Activated T-helper 17 cell treated with anti-CD3 and anti-CD28 coated beads, Interleukin-2, amount 50 U/mL, for 72 hours (primary cell): Measurements from ENCODE around the gene SERPINB5. TPM values are rescaled to one million over a fixed set of nuclear protein-coding genes. Genes with fewer than 3 reads are reported as not detected.

Experiments
- ATAC-seq: fragments of 150-1000 bp; cut with Tn5 transposase; replicated peaks from 2 replicates; pipeline ENCODE4 v1.10.0; 2021; ENCODE audit warnings: mild to moderate bottlenecking, moderate library complexity
- H3K27ac Mint-ChIP-seq: one replicate; pipeline ENCODE4 v1.8.0; 2022; ENCODE audit warnings: mixed read lengths
- H3K27me3 Mint-ChIP-seq: one replicate; pipeline ENCODE4 v1.8.0; 2022; ENCODE audit warnings: mixed read lengths
- H3K36me3 Mint-ChIP-seq: one replicate; pipeline ENCODE4 v1.8.0; 2022; ENCODE audit warnings: low read depth, mild to moderate bottlenecking, mixed read lengths
- H3K4me1 Mint-ChIP-seq: one replicate; pipeline ENCODE4 v1.8.0; 2022; ENCODE audit warnings: mixed read lengths
- H3K4me3 Mint-ChIP-seq: one replicate; pipeline ENCODE4 v1.8.0; 2022; ENCODE audit warnings: mild to moderate bottlenecking, mixed read lengths
- H3K9me3 Mint-ChIP-seq: one replicate; pipeline ENCODE4 v1.8.0; 2022; ENCODE audit warnings: mixed read lengths
- total RNA-seq, 2 donors: library from RNA; stranded (reverse); gene quantifications; one replicate each; pipeline ENCODE4 v1.2.3, GENCODE V29; 2022

Gene SERPINB5, protein sequence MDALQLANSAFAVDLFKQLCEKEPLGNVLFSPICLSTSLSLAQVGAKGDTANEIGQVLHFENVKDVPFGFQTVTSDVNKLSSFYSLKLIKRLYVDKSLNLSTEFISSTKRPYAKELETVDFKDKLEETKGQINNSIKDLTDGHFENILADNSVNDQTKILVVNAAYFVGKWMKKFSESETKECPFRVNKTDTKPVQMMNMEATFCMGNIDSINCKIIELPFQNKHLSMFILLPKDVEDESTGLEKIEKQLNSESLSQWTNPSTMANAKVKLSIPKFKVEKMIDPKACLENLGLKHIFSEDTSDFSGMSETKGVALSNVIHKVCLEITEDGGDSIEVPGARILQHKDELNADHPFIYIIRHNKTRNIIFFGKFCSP
- total RNA-seq = not detected

DNA sequence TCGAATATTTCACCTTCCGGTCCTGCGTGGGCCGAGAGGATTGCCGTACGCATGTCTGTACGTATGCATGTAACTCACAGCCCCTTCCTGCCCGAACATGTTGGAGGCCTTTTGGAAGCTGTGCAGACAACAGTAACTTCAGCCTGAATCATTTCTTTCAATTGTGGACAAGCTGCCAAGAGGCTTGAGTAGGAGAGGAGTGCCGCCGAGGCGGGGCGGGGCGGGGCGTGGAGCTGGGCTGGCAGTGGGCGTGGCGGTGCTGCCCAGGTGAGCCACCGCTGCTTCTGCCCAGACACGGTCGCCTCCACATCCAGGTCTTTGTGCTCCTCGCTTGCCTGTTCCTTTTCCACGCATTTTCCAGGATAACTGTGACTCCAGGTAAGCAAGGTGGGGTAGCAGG, at the start of gene SERPINB5:
Gene SERPINB5, plus strand, starts transcription at position 291 of the 400 bp plus-strand sequence. CDS start 7,471 bp downstream, outside the sequence.
- Mint-ChIP-seq H3K4me1 (no peaks in the 10 kb centered on the region), H3K9me3 (no peaks in the 10 kb centered on the region), H3K27ac (no peak within 1 kb of the TSS), H3K36me3 (no peaks in the 10 kb centered on the region), H3K4me3 (no peak within 1 kb of the TSS), H3K27me3 (peaks cover 34% of the 10 kb centered on the region)
- no peak for ATAC-seq

DNA sequence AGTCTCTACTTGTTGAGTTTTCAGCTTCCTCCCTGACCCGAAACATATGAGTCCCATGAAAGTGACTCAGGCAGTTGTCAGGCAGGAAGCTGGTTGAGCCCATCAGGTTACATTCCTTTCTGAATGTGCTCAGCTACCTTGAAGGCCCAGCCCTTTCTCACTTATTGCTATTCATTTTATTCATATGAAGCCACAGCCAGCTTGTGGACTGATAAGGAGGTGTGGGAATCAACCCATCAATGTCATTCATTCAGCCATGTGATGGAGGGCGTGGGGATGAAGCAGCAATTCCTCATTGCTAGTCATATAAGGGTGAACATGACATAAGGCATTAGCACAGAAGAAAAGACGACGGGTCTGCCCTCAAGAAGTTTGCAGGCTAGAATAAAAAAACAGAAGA, 49.2 kb upstream of the SERPINB5 start:
- Mint-ChIP-seq H3K27ac (peak overlapping the region; percentile 33), H3K9me3 (no peaks in the 10 kb centered on the region), H3K4me3 (no peak overlapping the region), H3K27me3 (peaks cover 16% of the 10 kb centered on the region), H3K36me3 (peaks cover 6% of the 10 kb centered on the region), H3K4me1 (peaks cover 8% of the 10 kb centered on the region)
- ATAC-seq = peak; percentile 76

DNA sequence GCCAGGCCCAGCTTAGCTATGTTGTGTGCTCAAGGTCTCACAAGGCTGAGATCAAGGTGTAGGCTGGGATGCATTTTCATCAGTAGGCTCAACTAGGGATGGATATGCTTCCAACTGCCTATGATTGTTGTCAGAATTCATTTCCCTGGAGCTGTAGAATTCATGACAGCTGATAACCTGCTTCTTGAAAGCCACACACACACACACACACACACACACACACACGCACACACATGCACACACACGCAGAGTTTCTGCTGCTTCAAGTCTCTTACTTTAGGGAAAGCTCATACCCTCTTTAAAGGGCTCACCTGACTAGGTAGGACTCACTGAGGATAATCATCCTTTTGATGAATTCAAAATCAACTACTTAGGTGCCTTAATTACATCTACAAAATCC, 46.2 kb upstream of the SERPINB5 start:
- Mint-ChIP-seq H3K4me3 (no peak overlapping the region), H3K27ac (no peak overlapping the region), H3K4me1 (no peaks in the 10 kb centered on the region), H3K9me3 (no peaks in the 10 kb centered on the region), H3K36me3 (no peaks in the 10 kb centered on the region), H3K27me3 (peaks cover 20% of the 10 kb centered on the region)
- no peak for ATAC-seq

DNA sequence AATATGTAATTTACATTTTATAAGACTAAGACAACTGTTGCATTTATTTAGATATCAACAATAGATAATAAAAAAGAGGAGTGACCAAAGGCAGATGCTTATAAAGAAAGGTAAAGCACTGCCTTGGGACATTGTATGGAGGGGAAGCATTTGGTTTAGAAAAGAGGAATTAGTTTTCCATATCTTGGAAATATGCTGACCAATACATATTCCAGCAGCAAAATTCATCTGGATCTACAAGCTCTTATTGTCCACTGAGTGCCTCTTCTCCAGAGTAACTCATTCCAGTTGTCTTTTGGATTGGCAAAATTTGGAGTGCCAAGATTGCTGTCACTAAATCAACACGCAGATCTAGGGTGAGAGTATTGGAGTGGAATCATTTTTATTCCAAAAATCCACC, 45.6 kb upstream of the SERPINB5 start:
- ATAC-seq = no peak
- H3K4me1 Mint-ChIP-seq = no peaks in the 10 kb centered on the region
- peaks cover 20% of the 10 kb centered on the region for H3K27me3 Mint-ChIP-seq
- H3K4me3 Mint-ChIP-seq = no peak overlapping the region
- no peak overlapping the region for H3K27ac Mint-ChIP-seq
- H3K9me3 Mint-ChIP-seq = no peaks in the 10 kb centered on the region
- no peaks in the 10 kb centered on the region for H3K36me3 Mint-ChIP-seq

DNA sequence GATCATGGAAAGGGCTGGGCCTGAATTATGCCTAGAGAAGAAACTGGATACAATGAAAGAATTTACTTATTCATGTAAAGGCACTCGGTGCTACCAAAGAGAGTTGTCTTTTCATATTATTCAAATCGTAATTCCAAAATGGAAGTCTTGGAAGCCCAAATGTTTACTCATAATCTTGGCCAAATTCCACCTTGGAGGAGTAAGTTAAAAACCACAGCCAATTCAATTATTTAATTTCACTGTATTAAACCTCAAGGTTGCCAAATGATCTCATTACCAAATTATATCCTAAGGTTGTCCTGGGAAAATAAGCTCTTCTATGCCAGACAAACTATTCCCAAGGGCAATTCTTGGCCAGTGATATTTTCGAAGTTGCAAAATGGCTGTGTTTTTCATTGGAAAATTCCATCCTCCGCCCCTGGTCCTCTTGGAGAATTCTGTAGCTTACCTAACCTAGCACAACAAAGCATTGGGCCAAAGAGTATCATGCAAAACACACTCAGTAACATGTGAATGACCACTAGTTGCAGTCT, 43.4 kb upstream of the SERPINB5 start:
- Mint-ChIP-seq H3K9me3 (no peaks in the 10 kb centered on the region), H3K27ac (no peak overlapping the region), H3K4me3 (no peak overlapping the region), H3K36me3 (no peaks in the 10 kb centered on the region), H3K4me1 (no peaks in the 10 kb centered on the region), H3K27me3 (peaks cover 20% of the 10 kb centered on the region)
- ATAC-seq = no peak

DNA sequence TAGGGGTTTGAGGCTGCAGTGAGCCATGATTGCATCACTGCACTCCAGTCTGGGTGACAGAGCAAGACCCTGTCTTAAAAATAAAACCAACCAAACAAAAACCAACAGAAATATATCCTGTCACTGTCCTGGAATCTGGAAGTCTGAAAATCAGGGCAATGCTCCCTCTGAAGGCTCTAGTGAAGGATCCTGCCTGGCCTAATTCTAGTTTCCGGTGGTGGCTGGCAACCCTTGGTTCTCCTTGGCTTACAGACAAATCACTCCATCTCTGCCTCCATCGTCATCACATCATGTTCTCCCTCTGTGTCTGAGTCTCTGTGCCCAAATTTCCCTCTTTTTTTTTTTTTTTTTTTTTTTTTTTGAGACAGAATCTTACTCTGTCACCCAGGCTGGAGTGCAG, 38.6 kb upstream of the SERPINB5 start:
- Mint-ChIP-seq H3K4me1 (no peaks in the 10 kb centered on the region), H3K27me3 (peaks cover 3% of the 10 kb centered on the region), H3K27ac (no peak overlapping the region), H3K9me3 (no peaks in the 10 kb centered on the region), H3K4me3 (no peak overlapping the region), H3K36me3 (no peaks in the 10 kb centered on the region)
- no peak for ATAC-seq

DNA sequence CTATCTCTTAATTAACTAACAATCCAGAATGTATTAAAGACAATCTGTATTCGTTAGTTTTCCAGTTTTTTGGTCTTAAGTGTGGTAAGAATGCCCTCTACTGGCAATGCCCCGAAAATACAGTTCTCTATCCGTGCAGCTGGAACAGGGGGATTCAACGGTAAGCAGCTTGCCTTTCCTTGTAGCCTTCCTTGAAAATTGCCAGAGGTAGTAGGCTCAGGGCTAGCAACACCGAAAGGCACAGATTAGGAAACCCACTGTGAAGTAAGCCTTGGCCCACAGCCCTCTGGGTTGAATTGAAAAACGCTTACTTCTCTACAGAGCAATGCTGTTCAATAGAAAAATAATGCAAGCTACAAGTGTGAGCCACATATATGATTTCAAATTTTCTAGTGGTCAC, 37.4 kb upstream of the SERPINB5 start:
- no peaks in the 10 kb centered on the region for H3K9me3 Mint-ChIP-seq
- peaks cover 3% of the 10 kb centered on the region for H3K27me3 Mint-ChIP-seq
- peak; percentile 61 for ATAC-seq
- H3K27ac Mint-ChIP-seq = peak overlapping the region; percentile 7
- no peak overlapping the region for H3K4me3 Mint-ChIP-seq
- H3K36me3 Mint-ChIP-seq = no peaks in the 10 kb centered on the region
- H3K4me1 Mint-ChIP-seq = no peaks in the 10 kb centered on the region

DNA sequence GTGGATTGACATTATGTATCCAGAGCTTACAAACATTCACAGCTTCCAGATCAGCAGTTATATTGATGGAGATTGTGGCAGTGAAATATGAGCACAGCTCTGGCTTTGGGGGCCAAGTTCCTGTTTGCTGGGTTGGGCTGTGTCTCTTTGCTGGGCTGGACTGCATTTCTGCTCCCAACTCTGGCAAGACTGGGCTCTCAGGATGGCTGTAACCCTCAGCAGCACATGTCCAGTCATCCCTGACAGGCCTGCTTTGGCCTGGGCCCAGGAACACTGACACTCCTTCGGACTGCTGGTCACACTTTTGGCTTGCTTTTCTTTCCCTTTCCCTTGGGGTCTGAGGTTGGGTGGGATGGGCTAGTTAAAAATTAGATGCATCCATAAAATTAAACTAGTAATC, 36.5 kb upstream of the SERPINB5 start:
- Mint-ChIP-seq H3K27ac (no peak overlapping the region), H3K9me3 (no peaks in the 10 kb centered on the region), H3K4me1 (no peaks in the 10 kb centered on the region), H3K4me3 (no peak overlapping the region), H3K27me3 (peaks cover 3% of the 10 kb centered on the region), H3K36me3 (no peaks in the 10 kb centered on the region)
- no peak for ATAC-seq

DNA sequence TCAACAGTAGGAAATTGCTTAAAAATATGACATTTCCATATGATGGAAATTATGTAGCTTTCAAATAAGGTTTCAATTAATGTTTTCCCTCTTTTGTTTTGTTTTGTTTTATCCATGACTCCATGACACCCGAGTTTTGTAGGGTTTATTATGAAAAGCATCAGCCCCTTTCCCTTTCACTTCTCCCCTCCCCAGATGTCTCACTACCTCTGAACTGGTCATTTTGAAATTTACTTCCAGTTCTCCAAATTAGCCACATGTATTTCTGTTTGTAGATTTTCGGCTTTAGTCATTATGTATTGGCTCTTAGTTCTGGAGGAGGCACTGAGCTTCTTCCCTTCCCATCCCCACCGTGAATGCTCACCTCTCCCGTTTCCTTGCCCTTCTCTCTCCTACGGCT, 35.9 kb upstream of the SERPINB5 start:
- ATAC-seq = no peak

DNA sequence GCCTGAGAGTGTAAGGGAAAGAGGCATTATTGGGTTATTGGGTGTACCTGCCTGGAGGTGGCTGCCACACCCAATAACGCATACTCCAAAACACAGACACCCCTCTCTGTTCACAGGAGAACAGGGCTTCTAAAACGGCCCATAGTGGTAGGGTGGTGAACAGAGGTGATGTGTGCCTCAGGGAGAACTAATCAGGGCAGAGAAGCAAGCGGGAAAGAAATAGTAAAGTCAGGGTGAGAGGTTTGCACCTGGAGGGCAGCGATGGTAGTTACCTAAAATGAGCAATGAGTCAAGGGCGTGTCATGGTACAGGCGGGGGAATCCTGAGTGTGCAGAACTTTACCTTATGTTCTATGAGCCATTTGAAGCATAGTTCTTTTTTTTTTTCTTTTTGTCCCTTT, 32.9 kb upstream of the SERPINB5 start:
- no peaks in the 10 kb centered on the region for H3K4me1 Mint-ChIP-seq
- H3K4me3 Mint-ChIP-seq = no peak overlapping the region
- no peak overlapping the region for H3K27ac Mint-ChIP-seq
- no peaks in the 10 kb centered on the region for H3K36me3 Mint-ChIP-seq
- no peaks in the 10 kb centered on the region for H3K9me3 Mint-ChIP-seq
- H3K27me3 Mint-ChIP-seq = no peaks in the 10 kb centered on the region
- peak; percentile 44 for ATAC-seq

More for the DNA sequence above, 35.9 kb upstream of the SERPINB5 start:
- Mint-ChIP-seq H3K27me3 (peaks cover 3% of the 10 kb centered on the region), H3K27ac (no peak overlapping the region), H3K4me3 (no peak overlapping the region), H3K9me3 (no peaks in the 10 kb centered on the region), H3K4me1 (no peaks in the 10 kb centered on the region), H3K36me3 (no peaks in the 10 kb centered on the region)

DNA sequence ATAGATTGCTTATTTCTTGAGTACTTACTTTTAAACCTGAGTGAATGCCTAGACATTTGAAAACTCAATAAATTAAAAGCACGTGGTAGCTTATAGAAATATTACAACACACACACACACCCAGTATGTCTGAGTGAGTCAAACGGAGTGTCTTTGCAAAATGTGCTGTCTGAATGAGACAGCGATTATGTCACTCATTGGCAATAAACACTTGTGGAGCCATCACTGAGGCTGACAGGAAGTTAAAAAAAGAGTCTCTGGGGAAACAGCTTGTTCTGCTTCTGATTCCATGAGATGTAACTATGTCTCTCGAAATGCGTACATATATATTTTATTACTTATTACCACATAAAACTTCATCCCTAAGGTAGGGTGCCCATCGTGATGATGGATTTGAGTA, 32.2 kb upstream of the SERPINB5 start:
- ATAC-seq = peak; percentile 48
- Mint-ChIP-seq H3K9me3 (no peaks in the 10 kb centered on the region), H3K4me3 (no peak overlapping the region), H3K27me3 (no peaks in the 10 kb centered on the region), H3K4me1 (no peaks in the 10 kb centered on the region), H3K27ac (no peak overlapping the region), H3K36me3 (no peaks in the 10 kb centered on the region)

DNA sequence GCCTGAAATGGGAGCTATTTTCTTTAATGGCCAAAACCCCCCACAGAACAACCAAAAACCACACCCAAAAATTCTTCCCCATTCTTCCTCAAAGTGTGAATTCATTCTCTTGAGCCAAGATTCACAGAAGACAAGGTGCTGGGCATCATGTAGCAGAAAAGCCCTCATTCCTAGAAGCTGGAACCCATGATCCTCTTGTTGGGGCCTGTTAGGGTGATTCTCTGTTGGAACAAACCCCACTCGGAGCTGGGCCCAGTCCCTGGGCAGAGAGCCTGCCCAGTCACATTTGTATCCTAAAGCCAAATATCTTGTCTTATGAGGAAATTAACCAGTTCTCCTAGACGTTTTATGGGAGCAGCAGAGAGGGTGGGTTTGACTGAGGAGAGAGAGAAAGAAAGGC, 31.7 kb upstream of the SERPINB5 start:
- Mint-ChIP-seq H3K4me1 (no peaks in the 10 kb centered on the region), H3K9me3 (no peaks in the 10 kb centered on the region), H3K4me3 (no peak overlapping the region), H3K27ac (no peak overlapping the region), H3K27me3 (no peaks in the 10 kb centered on the region), H3K36me3 (no peaks in the 10 kb centered on the region)
- ATAC-seq = no peak

DNA sequence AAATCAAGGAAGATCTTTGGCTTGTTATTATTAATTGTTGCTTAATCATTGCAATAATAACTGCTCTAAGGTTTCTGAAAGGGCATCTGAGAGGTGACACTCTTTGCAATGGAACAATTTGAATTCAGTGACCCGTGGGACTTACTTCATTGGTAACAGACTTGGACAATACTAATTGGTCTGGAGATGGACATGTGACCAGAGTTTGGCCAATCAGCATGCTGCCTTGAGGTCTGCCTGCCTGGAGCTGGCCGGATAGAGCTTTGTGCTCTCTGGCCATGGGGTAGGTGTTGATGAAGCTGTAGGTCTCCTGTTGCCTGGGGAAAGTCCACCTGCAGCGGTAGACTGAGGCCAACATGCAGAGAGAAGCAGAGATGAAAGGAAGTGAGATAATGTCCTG, 30.5 kb upstream of the SERPINB5 start:
- Mint-ChIP-seq H3K4me1 (no peaks in the 10 kb centered on the region), H3K36me3 (no peaks in the 10 kb centered on the region), H3K4me3 (no peak overlapping the region), H3K9me3 (no peaks in the 10 kb centered on the region), H3K27me3 (no peaks in the 10 kb centered on the region), H3K27ac (no peak overlapping the region)
- no peak for ATAC-seq

DNA sequence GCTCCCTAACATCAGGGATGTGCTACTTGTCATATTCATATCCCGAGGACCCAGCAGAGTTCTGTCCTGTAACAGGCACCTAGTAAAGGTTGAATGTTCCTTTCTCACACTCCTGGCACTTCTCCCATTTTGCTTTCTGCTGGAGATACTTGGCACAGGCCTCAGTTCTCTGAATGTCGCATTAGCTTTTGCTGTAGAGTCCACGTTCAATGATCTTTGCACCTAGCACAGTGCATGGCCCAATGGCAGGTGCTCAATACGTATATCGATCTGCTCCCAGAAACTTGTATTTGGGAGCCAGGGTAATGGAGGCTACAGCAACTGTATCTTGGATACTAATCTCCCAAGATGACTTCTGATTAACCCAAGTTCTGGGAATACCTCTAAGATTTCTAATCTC, 29.7 kb upstream of the SERPINB5 start:
- ATAC-seq = no peak
- H3K9me3 Mint-ChIP-seq = no peaks in the 10 kb centered on the region
- H3K4me3 Mint-ChIP-seq = no peak overlapping the region
- no peaks in the 10 kb centered on the region for H3K27me3 Mint-ChIP-seq
- H3K27ac Mint-ChIP-seq = no peak overlapping the region
- H3K4me1 Mint-ChIP-seq = no peaks in the 10 kb centered on the region
- H3K36me3 Mint-ChIP-seq = no peaks in the 10 kb centered on the region

DNA sequence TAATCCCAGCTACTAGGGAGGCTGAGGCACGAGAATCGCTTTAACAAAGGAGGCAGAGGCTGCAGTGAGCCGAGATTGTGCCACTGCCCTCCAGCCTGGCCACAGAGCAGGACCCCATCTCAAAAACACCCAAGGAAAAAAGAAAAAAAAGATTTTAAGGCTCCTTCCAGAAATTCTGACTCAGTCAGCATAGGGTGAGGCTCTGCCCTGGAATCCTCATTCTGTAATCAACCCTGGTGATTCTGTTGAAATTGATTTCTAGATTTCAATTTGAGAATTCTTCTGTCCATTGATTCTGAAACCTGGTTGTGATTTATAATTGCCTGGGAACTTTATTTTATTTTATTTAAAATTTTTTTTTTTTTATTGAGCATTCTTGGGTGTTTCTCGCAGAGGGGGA, 27.3 kb upstream of the SERPINB5 start:
- H3K27me3 Mint-ChIP-seq = no peaks in the 10 kb centered on the region
- H3K36me3 Mint-ChIP-seq = no peaks in the 10 kb centered on the region
- H3K4me1 Mint-ChIP-seq = no peaks in the 10 kb centered on the region
- H3K27ac Mint-ChIP-seq = no peak overlapping the region
- no peaks in the 10 kb centered on the region for H3K9me3 Mint-ChIP-seq
- no peak for ATAC-seq
- no peak overlapping the region for H3K4me3 Mint-ChIP-seq
